ENCODE measurements around the gene GPR137C. TPM values are rescaled to one million over a fixed set of nuclear protein-coding genes. Genes with fewer than 3 reads are reported as not detected.

GPR137C gene
- total RNA-seq, 1 experiment from 2014 or later: 2.7 TPM

GRCh38 chr14:52596320-52596719 is 43.7 kb downstream of the GPR137C start (continued):
- TF ChIP-seq ZSCAN18 (CRISPR knock-in tag; IDR thresholded peaks at IDR 0.05): no peak
- no peak for TF ChIP-seq GRHL2 (CRISPR knock-in tag; IDR thresholded peaks at IDR 0.05; ENCODE audit: insufficient replicate concordance, severe bottlenecking)
- TF ChIP-seq OVOL2 (CRISPR knock-in tag; IDR thresholded peaks at IDR 0.05; ENCODE audit: borderline replicate concordance): no peak

- TF ChIP-seq PRRX2 (CRISPR knock-in tag; IDR thresholded peaks at IDR 0.05): no peak
- TF ChIP-seq ZBTB21 (CRISPR knock-in tag; IDR thresholded peaks at IDR 0.05; ENCODE audit: borderline replicate concordance): no peak
- no peak for TF ChIP-seq ATF3 (CRISPR knock-in tag; conservative IDR thresholded peaks at IDR 0.05)
- no peak for TF ChIP-seq CREB1 (CRISPR knock-in tag; IDR thresholded peaks at IDR 0.05)
- TF ChIP-seq GRHL2 (CRISPR knock-in tag; IDR thresholded peaks at IDR 0.05; ENCODE audit: insufficient replicate concordance, severe bottlenecking): no peak
- TF ChIP-seq NR2C2 (CRISPR knock-in tag; IDR thresholded peaks at IDR 0.05): no peak
- TF ChIP-seq IRF1 (CRISPR knock-in tag; IDR thresholded peaks at IDR 0.05): no peak
- TF ChIP-seq ZNF423 (CRISPR knock-in tag; IDR thresholded peaks at IDR 0.05): no peak
- TF ChIP-seq AFF4 (CRISPR knock-in tag; IDR thresholded peaks at IDR 0.05; ENCODE audit: borderline replicate concordance): no peak
- TF ChIP-seq HMGXB4 (CRISPR knock-in tag; IDR thresholded peaks at IDR 0.05): no peak
- TF ChIP-seq ZNF512 (CRISPR knock-in tag; IDR thresholded peaks at IDR 0.05; ENCODE audit: borderline replicate concordance): no peak
- CTCF ChIA-PET: interaction anchor here (1.4 kb wide), 1 partner anchor 45 kb away, joined by 5 read pairs; the partner anchor contains the start of genes GPR137C and TXNDC16
- Mint-ChIP-seq H3K9me3 (peaks cover 37% of the 10 kb centered on the region), H3K4me3 (no peak overlapping the region), H3K36me3 (peaks cover 31% of the 10 kb centered on the region), H3K27me3 (ENCODE audit: low read depth) (no peaks in the 10 kb centered on the region; the same call in 1 of the 2 replicates), H3K27ac (no peak overlapping the region), H3K4me1 (peaks cover 9% of the 10 kb centered on the region)
- POLR2A ChIA-PET: no interaction called here
- DNase-seq (ENCODE audit: low spot score) (no peak), ATAC-seq (no peak)
Observed at GRCh38 chr14:52596861-52597260, 44.2 kb downstream of the GPR137C start.

GRCh38 chr14:52598568-52598967 is 45.9 kb downstream of the GPR137C start:
- ChIA-PET POLR2A (no interaction called here), CTCF (no interaction called here)
- ATAC-seq (no peak), DNase-seq (ENCODE audit: low spot score) (no peak)
- H3K27ac Mint-ChIP-seq: no peak overlapping the region
- H3K4me3 Mint-ChIP-seq: no peak overlapping the region
- peaks cover 9% of the 10 kb centered on the region for H3K4me1 Mint-ChIP-seq
- peaks cover 30% of the 10 kb centered on the region for H3K36me3 Mint-ChIP-seq
- peaks cover 34% of the 10 kb centered on the region for H3K9me3 Mint-ChIP-seq
- H3K27me3 Mint-ChIP-seq (ENCODE audit: low read depth): no peaks in the 10 kb centered on the region; the same call in 1 of the 2 replicates
- no peak for TF ChIP-seq NR3C1 (CRISPR knock-in tag; conservative IDR thresholded peaks at IDR 0.05; ENCODE audit: low read depth)
- TF ChIP-seq MAX (CRISPR knock-in tag; IDR thresholded peaks at IDR 0.05): no peak
- no peak for TF ChIP-seq CDX4 (CRISPR knock-in tag; IDR thresholded peaks at IDR 0.05; ENCODE audit: borderline replicate concordance)
- TF ChIP-seq FOXJ3 (CRISPR knock-in tag; IDR thresholded peaks at IDR 0.05; ENCODE audit: borderline replicate concordance): no peak
- TF ChIP-seq IRF2 (CRISPR knock-in tag; IDR thresholded peaks at IDR 0.05; ENCODE audit: borderline replicate concordance, low read depth): no peak
- TF ChIP-seq ZNF396 (CRISPR knock-in tag; IDR thresholded peaks at IDR 0.05; ENCODE audit: borderline replicate concordance): no peak
- TF ChIP-seq TCF7 (CRISPR knock-in tag; IDR thresholded peaks at IDR 0.05; ENCODE audit: low read depth): no peak
- TF ChIP-seq ERG (CRISPR knock-in tag; IDR thresholded peaks at IDR 0.05): no peak
- no peak for TF ChIP-seq ETV6 (CRISPR knock-in tag; IDR thresholded peaks at IDR 0.05)
